Peyer's patch (tissue), 4 donors: Measurements from ENCODE around the gene EPHA5.

Experiments used
- POLR2A ChIP-seq, 2 donors: fragments of 450-650 bp; IDR thresholded peaks; one replicate each; pipeline ENCODE4 v1.5.1; 2017; ENCODE audit warnings: antibody characterized with exemption in 2 of 2, mild to moderate bottlenecking in 2 of 2, moderate library complexity in 2 of 2
- TF ChIP-seq, protein P1 (sequence below), 6 experiments: fragments of 450-650 bp in 4 of 6; fragments of 200-600 bp in 2 of 6; sonication (generic) in 1 of 6; IDR thresholded peaks; one replicate each; pipeline ENCODE4 v1.5.1; 2017 to 2019; ENCODE audit warnings: antibody characterized with exemption in 6 of 6, mild to moderate bottlenecking in 3 of 6, moderate library complexity in 1 of 6

DNA sequence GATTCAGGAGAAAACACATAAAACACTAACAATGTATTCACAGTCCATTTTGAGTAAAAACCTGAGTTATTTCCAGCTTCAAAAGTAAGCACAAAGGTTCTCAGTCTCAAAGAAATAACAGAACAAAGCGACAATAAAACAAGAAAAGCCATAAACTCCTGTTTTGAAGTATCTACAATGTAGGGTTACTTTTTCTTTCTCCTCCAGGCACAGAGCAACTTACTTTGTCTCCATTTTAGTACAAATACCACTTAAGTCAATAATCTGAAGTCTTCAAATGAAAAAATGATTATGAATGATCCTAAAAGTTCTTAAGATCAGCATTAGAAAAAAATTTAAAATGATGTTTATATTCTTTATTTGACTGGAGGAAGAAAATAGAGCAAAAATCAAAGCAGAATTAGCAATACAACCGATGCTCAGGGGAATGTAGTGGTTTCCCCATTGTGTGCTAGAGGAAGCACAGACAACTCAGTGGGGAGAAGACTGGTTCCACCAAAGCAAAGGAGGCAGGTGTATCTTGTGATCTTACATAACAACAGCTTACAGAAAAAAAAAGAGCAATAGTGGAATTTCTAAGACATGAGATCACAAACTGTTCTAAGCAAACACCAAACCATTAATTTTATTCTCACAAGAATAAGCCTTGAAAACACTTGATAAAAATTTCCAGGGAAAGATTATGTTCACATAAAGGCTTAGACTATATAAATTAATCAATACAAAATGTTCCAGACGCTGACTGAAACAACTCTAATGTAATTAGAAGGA is 35.1 kb downstream of the EPHA5 start:
- TF ChIP-seq, protein P1, sequence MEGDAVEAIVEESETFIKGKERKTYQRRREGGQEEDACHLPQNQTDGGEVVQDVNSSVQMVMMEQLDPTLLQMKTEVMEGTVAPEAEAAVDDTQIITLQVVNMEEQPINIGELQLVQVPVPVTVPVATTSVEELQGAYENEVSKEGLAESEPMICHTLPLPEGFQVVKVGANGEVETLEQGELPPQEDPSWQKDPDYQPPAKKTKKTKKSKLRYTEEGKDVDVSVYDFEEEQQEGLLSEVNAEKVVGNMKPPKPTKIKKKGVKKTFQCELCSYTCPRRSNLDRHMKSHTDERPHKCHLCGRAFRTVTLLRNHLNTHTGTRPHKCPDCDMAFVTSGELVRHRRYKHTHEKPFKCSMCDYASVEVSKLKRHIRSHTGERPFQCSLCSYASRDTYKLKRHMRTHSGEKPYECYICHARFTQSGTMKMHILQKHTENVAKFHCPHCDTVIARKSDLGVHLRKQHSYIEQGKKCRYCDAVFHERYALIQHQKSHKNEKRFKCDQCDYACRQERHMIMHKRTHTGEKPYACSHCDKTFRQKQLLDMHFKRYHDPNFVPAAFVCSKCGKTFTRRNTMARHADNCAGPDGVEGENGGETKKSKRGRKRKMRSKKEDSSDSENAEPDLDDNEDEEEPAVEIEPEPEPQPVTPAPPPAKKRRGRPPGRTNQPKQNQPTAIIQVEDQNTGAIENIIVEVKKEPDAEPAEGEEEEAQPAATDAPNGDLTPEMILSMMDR (IDR thresholded peaks at IDR 0.05), result no peak
- no peak for TF ChIP-seq POLR2A (IDR thresholded peaks at IDR 0.05)
